OCI-LY1 (cell line): ENCODE data around the gene ATG2A.

Experiments
- CTCF ChIP-seq: fragments of 200-600 bp; sonication (generic), shearing (Covaris generic); IDR thresholded peaks from 2 replicates; pipeline ENCODE4 v1.5.1; 2017; ENCODE audit warnings: mild to moderate bottlenecking, antibody characterized with exemption, low read length, moderate library complexity, mixed read lengths
- EZH2 ChIP-seq: fragments of 200-600 bp; sonication (generic), shearing (Covaris generic); IDR thresholded peaks from 2 replicates; pipeline ENCODE4 v1.8.0; 2017; ENCODE audit warnings: borderline replicate concordance, mixed run types, mild to moderate bottlenecking, antibody characterized with exemption, low read length, moderate library complexity, mixed read lengths

GRCh38 chr11:64850979-64851567, 65.9 kb downstream of the ATG2A start:
- TF ChIP-seq CTCF = peak; percentile 32; the same call in 1 of the 2 replicates
- TF ChIP-seq EZH2 = no peak
